Ovary (tissue), 9 donors: ENCODE results near the gene COQ8A. TPM values are rescaled to one million over a fixed set of nuclear protein-coding genes. Genes with fewer than 3 reads are reported as not detected.

ENCODE experiments used
- DNase-seq, 5 donors: peaks; one replicate each; pipeline ENCODE4 v3.0.0-alpha.2; 2019 to 2020
- H3K27ac ChIP-seq, 2 donors: fragments of 200-600 bp; one replicate each; pipeline versions ENCODE4 v1.5.1 to v1.8.0; 2019 to 2022
- H3K27me3 ChIP-seq: fragments of 200-600 bp; one replicate; pipeline ENCODE4 v1.8.0; 2022
- H3K36me3 ChIP-seq: fragments of 200-600 bp; sonication (generic); one replicate; pipeline ENCODE4 v1.5.1; 2019
- H3K4me1 ChIP-seq: one replicate; pipeline ENCODE4 v1.8.1; 2013; ENCODE audit warnings: mild to moderate bottlenecking, moderate library complexity; ENCODE audit not compliant: insufficient read depth
- H3K4me3 ChIP-seq: fragments of 200-600 bp; sonication (generic); one replicate; pipeline ENCODE4 v1.5.1; 2017
- H3K9me3 ChIP-seq, 2 donors: fragments of 200-600 bp in 1 of 2; sonication (generic) in 1 of 2; one replicate each; pipeline versions ENCODE4 v1.5.1 to v1.8.1; 2013 to 2019; ENCODE audit warnings: mild to moderate bottlenecking in 1 of 2, moderate library complexity in 1 of 2
- EP300 ChIP-seq: sonication (generic); formaldehyde crosslinking; IDR thresholded peaks from one replicate; pipeline ENCODE4 v1.6.1; 2017; ENCODE audit warnings: antibody characterized with exemption
- POLR2A ChIP-seq: fragments of 450-650 bp; IDR thresholded peaks from one replicate; pipeline ENCODE4 v1.6.1; 2017; ENCODE audit warnings: antibody characterized with exemption, mild to moderate bottlenecking, moderate library complexity
- WGBS, 3 donors: extraction: QIAGEN DNeasy Blood & Tissue Kit in 1 of 3; methylation state at CpG; one replicate each; pipeline versions ENCODE4 v1.1.5 to v1.1.7; 2013 to 2017; 5-methylcytosine and 5-hydroxymethylcytosine counted together
- intact Hi-C, 4 donors: fragments of 100-400 bp; cut with DNase I; formaldehyde crosslinking; loops; one replicate each; pipeline versions ENCODE4 v1.11.0 to v1.15.1; 2022 to 2023
- polyA plus RNA-seq, 2 donors: library from polyadenylated mRNA; stranded (reverse); fragments of 200-250 nt in 1 of 2; fragments of 350-450 nt in 1 of 2; fragmentation: Illumina TruSeq in 1 of 2; extraction: RNeasy Lipid Tissue Mini Kit (QIAGEN cat#74804) in 1 of 2; gene quantifications; one replicate each; pipeline ENCODE4 v1.2.3, GENCODE V29; 2013 to 2014
- total RNA-seq, 7 donors: library from RNA; depleted of rRNA in 2 of 7; stranded (reverse); fragments of >200 nt in 2 of 7; fragmentation: NEBNext Ultra II Directional in 3 of 7; extraction: Animal tissue kit (Norgen Biotek cat#: 25700) in 3 of 7; gene quantifications; one replicate each; pipeline versions ENCODE4 v1.1.0 to v1.2.4, GENCODE V29; 2016 to 2023
- TF ChIP-seq, protein P1 (sequence below), 3 donors: fragments of 450-650 bp in 2 of 3; fragments of 200-600 bp in 1 of 3; IDR thresholded peaks; one replicate each; pipeline versions ENCODE4 v1.5.1 to v1.8.0; 2016 to 2022; ENCODE audit warnings: antibody characterized with exemption in 3 of 3, mild to moderate bottlenecking in 1 of 3
- donor health status: DM: no; HTN: no; CAD: no; lungs with moderate emphysema.
- donor health status: DM: no; HTN: no; CAD: no.
- donor health status: Bipolar disorder and iron deficiency.
- donor health status: DM: yes; HTN: yes; CAD: no.
- donor health status: DM: no; HTN: no; CAD: no.
- donor health status: DM: yes; HTN: yes; CAD: no.

COQ8A gene
- total and polyA plus RNA-seq, 9 donors = 37.4 to 101 (median 61.2) TPM

DNA sequence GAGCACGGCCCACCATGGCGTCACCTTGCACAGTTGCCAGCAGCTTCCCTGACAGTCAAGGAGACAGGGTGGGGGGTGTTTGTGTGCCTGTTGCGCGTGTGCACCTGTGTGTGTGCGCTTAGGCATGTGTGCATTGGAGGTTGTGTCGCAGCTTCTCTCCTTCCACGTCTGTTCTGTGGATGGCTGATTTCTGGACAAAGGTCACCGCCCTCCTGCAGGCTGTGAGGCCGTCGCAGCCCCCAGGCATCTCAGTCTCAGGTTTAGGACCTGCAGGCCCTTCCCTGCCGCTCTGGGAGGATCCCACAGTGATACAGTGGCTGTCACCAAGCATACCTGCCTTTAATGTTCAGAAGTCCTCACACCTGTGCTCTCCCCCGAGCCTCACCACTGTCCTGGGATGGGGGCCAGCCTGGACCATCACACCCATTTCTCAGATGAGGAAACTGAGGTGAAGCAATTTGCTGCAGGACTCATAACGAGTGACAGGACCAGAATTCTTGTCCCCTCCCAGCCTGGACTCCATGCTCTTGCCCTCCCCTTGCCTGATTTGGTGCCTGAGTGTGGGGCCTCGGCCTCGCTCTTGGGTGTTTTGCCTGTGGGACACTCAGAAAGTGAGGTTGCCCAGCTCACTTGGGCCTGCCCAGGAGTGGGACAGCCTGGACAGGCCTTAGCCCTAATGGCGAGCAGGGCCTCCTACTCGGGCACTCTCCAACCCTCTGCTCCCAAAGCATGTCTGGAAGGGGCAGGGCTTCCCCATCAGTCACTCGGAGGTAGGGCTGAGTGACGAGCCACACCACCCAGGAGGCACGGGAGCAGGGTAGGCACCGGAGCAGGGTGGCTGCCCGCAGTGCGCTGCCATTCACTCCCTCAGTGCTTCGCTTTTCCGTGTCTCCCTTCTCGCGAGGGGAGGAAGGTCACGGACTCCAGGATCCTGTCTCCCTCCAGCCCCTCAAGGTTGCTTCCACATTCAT, 22.6 kb downstream of the COQ8A start:
- H3K27ac ChIP-seq = no peak overlapping the region
- no peak overlapping the region for H3K4me3 ChIP-seq
- H3K36me3 ChIP-seq = no peaks in the 10 kb centered on the region
- no peaks in the 10 kb centered on the region for H3K9me3 ChIP-seq
- 89 to 93% (median 91%) methylated on average over 28 of the region's 28 CpGs for WGBS, 3 donors
- H3K4me1 ChIP-seq = peaks cover 2% of the 10 kb centered on the region
- intact Hi-C loops = loop anchor here in 1 of 4 donors (5.0 kb wide), 1 partner anchor 600 kb away; the partner anchor contains the start of gene ZNF678
- H3K27me3 ChIP-seq = no peaks in the 10 kb centered on the region
- TF ChIP-seq, protein P1, sequence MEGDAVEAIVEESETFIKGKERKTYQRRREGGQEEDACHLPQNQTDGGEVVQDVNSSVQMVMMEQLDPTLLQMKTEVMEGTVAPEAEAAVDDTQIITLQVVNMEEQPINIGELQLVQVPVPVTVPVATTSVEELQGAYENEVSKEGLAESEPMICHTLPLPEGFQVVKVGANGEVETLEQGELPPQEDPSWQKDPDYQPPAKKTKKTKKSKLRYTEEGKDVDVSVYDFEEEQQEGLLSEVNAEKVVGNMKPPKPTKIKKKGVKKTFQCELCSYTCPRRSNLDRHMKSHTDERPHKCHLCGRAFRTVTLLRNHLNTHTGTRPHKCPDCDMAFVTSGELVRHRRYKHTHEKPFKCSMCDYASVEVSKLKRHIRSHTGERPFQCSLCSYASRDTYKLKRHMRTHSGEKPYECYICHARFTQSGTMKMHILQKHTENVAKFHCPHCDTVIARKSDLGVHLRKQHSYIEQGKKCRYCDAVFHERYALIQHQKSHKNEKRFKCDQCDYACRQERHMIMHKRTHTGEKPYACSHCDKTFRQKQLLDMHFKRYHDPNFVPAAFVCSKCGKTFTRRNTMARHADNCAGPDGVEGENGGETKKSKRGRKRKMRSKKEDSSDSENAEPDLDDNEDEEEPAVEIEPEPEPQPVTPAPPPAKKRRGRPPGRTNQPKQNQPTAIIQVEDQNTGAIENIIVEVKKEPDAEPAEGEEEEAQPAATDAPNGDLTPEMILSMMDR (IDR thresholded peaks at IDR 0.05) = no peak
- TF ChIP-seq EP300 = no peak
- TF ChIP-seq POLR2A = no peak
- DNase-seq = peak in 1 of 5 donors; percentile 13

DNA sequence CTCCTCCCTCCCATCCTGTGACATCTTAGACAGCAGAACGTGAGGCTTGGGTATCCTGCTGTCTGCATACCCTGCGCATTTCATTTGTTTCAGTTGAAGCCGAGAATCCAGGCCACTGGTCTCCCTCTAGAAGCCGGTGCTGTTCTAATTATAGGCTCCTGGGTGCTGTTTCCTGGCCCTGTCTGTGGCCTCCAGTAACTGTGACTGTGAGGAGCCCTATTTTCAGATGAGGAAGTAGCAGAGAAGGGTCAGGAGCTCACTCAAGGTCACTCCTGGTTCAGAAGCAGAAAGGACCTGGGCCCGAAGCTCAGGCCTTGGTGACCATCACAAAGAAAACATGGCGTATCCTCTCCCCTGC, 24.0 kb downstream of the COQ8A start:
- no peaks in the 10 kb centered on the region for H3K36me3 ChIP-seq
- TF ChIP-seq, protein P1 (IDR thresholded peaks at IDR 0.05) = no peak
- TF ChIP-seq POLR2A (no peak), EP300 (no peak)

DNA sequence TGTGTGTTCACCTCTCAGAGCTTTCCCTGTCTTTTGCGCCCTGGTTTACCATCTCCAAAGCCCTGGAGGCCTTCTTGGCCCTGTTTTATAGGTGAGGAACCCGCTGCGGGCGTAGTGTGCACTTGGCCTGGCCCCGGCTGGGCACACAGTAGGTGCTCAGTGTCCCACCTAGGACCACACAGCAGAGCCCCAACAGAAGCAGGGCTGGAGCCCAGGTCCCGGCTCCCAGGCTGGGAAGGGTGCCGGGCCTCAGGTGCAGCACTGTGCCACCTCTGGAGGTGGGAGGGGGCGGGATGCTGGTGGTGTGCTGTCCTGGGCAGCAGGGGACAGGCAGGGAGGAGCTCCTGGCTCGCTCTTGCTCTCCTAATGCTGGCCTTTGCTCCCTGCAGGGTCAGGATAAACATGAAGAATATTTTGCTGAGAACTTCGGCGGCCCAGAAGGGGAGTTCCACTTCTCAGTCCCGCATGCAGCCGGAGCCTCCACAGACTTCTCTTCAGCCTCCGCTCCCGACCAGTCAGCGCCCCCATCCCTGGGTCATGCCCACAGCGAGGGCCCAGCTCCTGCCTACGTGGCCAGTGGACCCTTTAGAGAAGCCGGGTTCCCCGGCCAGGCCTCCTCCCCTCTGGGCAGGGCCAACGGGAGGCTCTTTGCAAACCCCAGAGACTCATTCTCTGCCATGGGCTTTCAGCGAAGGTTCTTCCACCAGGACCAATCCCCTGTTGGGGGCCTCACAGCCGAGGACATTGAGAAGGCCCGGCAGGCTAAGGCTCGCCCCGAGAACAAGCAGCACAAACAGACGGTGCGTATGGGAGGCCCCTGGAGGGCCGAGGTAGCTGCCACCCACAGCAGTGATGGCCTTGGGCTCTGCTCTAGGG, 24.8 kb downstream of the COQ8A start:
- no peaks in the 10 kb centered on the region for H3K27me3 ChIP-seq
- H3K36me3 ChIP-seq = no peaks in the 10 kb centered on the region
- intact Hi-C loops = loop anchor here in 1 of 4 donors (5.0 kb wide), 1 partner anchor 597 kb away; the partner anchor contains the start of gene ZNF678
- peaks cover 2% of the 10 kb centered on the region for H3K4me1 ChIP-seq
- DNase-seq = no peak
- TF ChIP-seq EP300 (no peak), POLR2A (no peak)
- TF ChIP-seq, protein P1 (IDR thresholded peaks at IDR 0.05) = no peak
- WGBS, 3 donors = 89 to 94% (median 92%) methylated on average over 26 to 29 of the region's 29 CpGs
- no peak overlapping the region for H3K27ac ChIP-seq
- no peak overlapping the region for H3K4me3 ChIP-seq
- H3K9me3 ChIP-seq = no peaks in the 10 kb centered on the region

More for the DNA sequence above, 24.0 kb downstream of the COQ8A start:
- intact Hi-C loops = loop anchor here in 1 of 4 donors (5.0 kb wide), 1 partner anchor 598 kb away; the partner anchor contains the start of gene ZNF678
- no peak overlapping the region for H3K4me3 ChIP-seq
- WGBS, 3 donors = 83 to 87% (median 84%) methylated on average over 6 of the region's 6 CpGs
- no peaks in the 10 kb centered on the region for H3K9me3 ChIP-seq
- no peak for DNase-seq
- H3K27me3 ChIP-seq = no peaks in the 10 kb centered on the region
- H3K27ac ChIP-seq = no peak overlapping the region
- H3K4me1 ChIP-seq = peaks cover 2% of the 10 kb centered on the region
